ENCODE data around the gene ATXN10. TPM values are rescaled to one million over a fixed set of nuclear protein-coding genes. Genes with fewer than 3 reads are reported as not detected.

Gene ATXN10
- total and polyA plus RNA-seq, 3 donors from 2014 or later = 171 to 204 (median 176) TPM

- peak; percentile 77 for DNase-seq
- H3K27me3 ChIP-seq = no peaks in the 10 kb centered on the region
- 63 to 79% methylated on average over 12 of the region's 12 CpGs for WGBS, 2 donors
Observed at GRCh38 chr22:45650721-45651120, 20.9 kb upstream of the ATXN10 start.

GRCh38 chr22:45651931-45652528 is 19.6 kb upstream of the ATXN10 start:
- H3K4me1 ChIP-seq = no peaks in the 10 kb centered on the region
- no peaks in the 10 kb centered on the region for H3K9me3 ChIP-seq
- H3K36me3 ChIP-seq (ENCODE audit: low read depth, missing control alignments) = no peaks in the 10 kb centered on the region
- TF ChIP-seq CTCF (IDR thresholded peaks at IDR 0.05) (no peak), POLR2A (IDR thresholded peaks at IDR 0.05) (no peak)
- no peak for DNase-seq
- intact Hi-C loops (cut with DNase I; ENCODE audit: low total_unique reads) = no loop called here
- no peaks in the 10 kb centered on the region for H3K27me3 ChIP-seq
- no peak overlapping the region for H3K4me3 ChIP-seq
- no peak overlapping the region for H3K27ac ChIP-seq
- 90 to 92% methylated on average over 10 to 11 of the region's 11 CpGs for WGBS, 2 donors

More at GRCh38 chr22:45650721-45651120, 20.9 kb upstream of the ATXN10 start:
- H3K4me1 ChIP-seq = no peaks in the 10 kb centered on the region
- H3K36me3 ChIP-seq (ENCODE audit: low read depth, missing control alignments) = no peaks in the 10 kb centered on the region
- H3K9me3 ChIP-seq = no peaks in the 10 kb centered on the region
- H3K4me3 ChIP-seq = no peak overlapping the region
- H3K27ac ChIP-seq = no peak overlapping the region
- TF ChIP-seq POLR2A (IDR thresholded peaks at IDR 0.05) (no peak), CTCF (IDR thresholded peaks at IDR 0.05) (no peak)
- intact Hi-C loops (cut with DNase I; ENCODE audit: low total_unique reads) = no loop called here

GRCh38 chr22:45656577-45656976 is 15.1 kb upstream of the ATXN10 start:
- no peak for DNase-seq
- no peak overlapping the region for H3K4me3 ChIP-seq
- H3K36me3 ChIP-seq (ENCODE audit: low read depth, missing control alignments) = no peaks in the 10 kb centered on the region
- no peaks in the 10 kb centered on the region for H3K27me3 ChIP-seq
- no peaks in the 10 kb centered on the region for H3K4me1 ChIP-seq
- intact Hi-C loops (cut with DNase I; ENCODE audit: low total_unique reads) = no loop called here
- no peak overlapping the region for H3K27ac ChIP-seq
- H3K9me3 ChIP-seq = no peaks in the 10 kb centered on the region
- TF ChIP-seq POLR2A (IDR thresholded peaks at IDR 0.05) (no peak), CTCF (IDR thresholded peaks at IDR 0.05) (no peak)
- 95 to 100% methylated on average over 2 of the region's 2 CpGs for WGBS, 2 donors

- Histone ChIP-seq H3K9me3 (no peaks in the 10 kb centered on the region), H3K27ac (no peak overlapping the region), H3K27me3 (no peaks in the 10 kb centered on the region), H3K4me1 (no peaks in the 10 kb centered on the region), H3K36me3 (ENCODE audit: low read depth, missing control alignments) (no peaks in the 10 kb centered on the region), H3K4me3 (no peak overlapping the region)
- TF ChIP-seq CTCF (IDR thresholded peaks at IDR 0.05) (no peak), POLR2A (IDR thresholded peaks at IDR 0.05) (no peak)
- no peak for DNase-seq
- intact Hi-C loops (cut with DNase I; ENCODE audit: low total_unique reads) = no loop called here
- WGBS, 2 donors = 82 to 84% methylated on average over 4 of the region's 4 CpGs
Observed at GRCh38 chr22:45657701-45658100, 13.9 kb upstream of the ATXN10 start.

GRCh38 chr22:45664136-45664646 is 7.4 kb upstream of the ATXN10 start:
- Histone ChIP-seq H3K9me3 (no peaks in the 10 kb centered on the region), H3K27ac (no peak overlapping the region), H3K36me3 (ENCODE audit: low read depth, missing control alignments) (no peaks in the 10 kb centered on the region), H3K4me3 (no peak overlapping the region), H3K4me1 (no peaks in the 10 kb centered on the region), H3K27me3 (no peaks in the 10 kb centered on the region)
- 70 to 77% methylated on average over 1 of the region's 1 CpG for WGBS, 2 donors
- intact Hi-C loops (cut with DNase I; ENCODE audit: low total_unique reads) = no loop called here
- TF ChIP-seq CTCF (IDR thresholded peaks at IDR 0.05) (no peak), POLR2A (IDR thresholded peaks at IDR 0.05) (no peak)
- no peak for DNase-seq
